ENCODE data around the gene CTSD.

The CTSD gene

GRCh38 chr11:1738380-1738779, 25.3 kb downstream of the CTSD start:
- Histone ChIP-seq H3K4me3 (ENCODE audit: insufficient read depth, low read length, poor library complexity, severe bottlenecking) (no peak overlapping the region), H3K36me3 (ENCODE audit: low read length) (no peaks in the 10 kb centered on the region), H4K20me1 (ENCODE audit: low read depth, low read length) (no peaks in the 10 kb centered on the region), H3K79me2 (ENCODE audit: insufficient read depth, low read length) (no peaks in the 10 kb centered on the region), H3K4me2 (ENCODE audit: low read depth, low read length, poor library complexity, severe bottlenecking) (no peak overlapping the region), H2AFZ (ENCODE audit: low read depth, low read length, severe bottlenecking) (no peak overlapping the region), H3K27me3 (ENCODE audit: low read length) (no peaks in the 10 kb centered on the region), H3K9me2 (replicated peaks; ENCODE audit: insufficient read depth, low read length) (no peaks in the 10 kb centered on the region), H3K9me3 (ENCODE audit: insufficient read depth, low read length) (peaks cover 16% of the 10 kb centered on the region; the same call in 1 of the 2 replicates), H3K9ac (ENCODE audit: low read length) (no peak overlapping the region), H3F3A (ENCODE audit: insufficient read depth) (no peaks in the 10 kb centered on the region), H3K27ac (ENCODE audit: low read depth, low read length) (no peak overlapping the region)
- TF ChIP-seq EZH2phosphoT487 (conservative IDR thresholded peaks at IDR 0.05; ENCODE audit: low read length) (no peak), CTCF (IDR thresholded peaks at IDR 0.05; ENCODE audit: insufficient read depth, low read length, poor library complexity, severe bottlenecking) (no peak)

GRCh38 chr11:1737080-1737757, 26.5 kb downstream of the CTSD start:
- no peaks in the 10 kb centered on the region for H3K9me2 ChIP-seq (replicated peaks; ENCODE audit: insufficient read depth, low read length)
- H3K27ac ChIP-seq (ENCODE audit: low read depth, low read length): no peak overlapping the region
- H2AFZ ChIP-seq (ENCODE audit: low read depth, low read length, severe bottlenecking): no peak overlapping the region
- H3K9ac ChIP-seq (ENCODE audit: low read length): no peak overlapping the region
- no peaks in the 10 kb centered on the region for H4K20me1 ChIP-seq (ENCODE audit: low read depth, low read length)
- no peak for TF ChIP-seq EZH2phosphoT487 (conservative IDR thresholded peaks at IDR 0.05; ENCODE audit: low read length)
- no peak for TF ChIP-seq CTCF (IDR thresholded peaks at IDR 0.05; ENCODE audit: insufficient read depth, low read length, poor library complexity, severe bottlenecking)
- H3K4me2 ChIP-seq (ENCODE audit: low read depth, low read length, poor library complexity, severe bottlenecking): no peak overlapping the region
- H3K9me3 ChIP-seq (ENCODE audit: insufficient read depth, low read length): peaks cover 16% of the 10 kb centered on the region; the same call in 1 of the 2 replicates
- H3K27me3 ChIP-seq (ENCODE audit: low read length): no peaks in the 10 kb centered on the region
- no peaks in the 10 kb centered on the region for H3F3A ChIP-seq (ENCODE audit: insufficient read depth)
- no peaks in the 10 kb centered on the region for H3K79me2 ChIP-seq (ENCODE audit: insufficient read depth, low read length)
- H3K36me3 ChIP-seq (ENCODE audit: low read length): no peaks in the 10 kb centered on the region
- H3K4me3 ChIP-seq (ENCODE audit: insufficient read depth, low read length, poor library complexity, severe bottlenecking): no peak overlapping the region

GRCh38 chr11:1736447-1736992, 27.2 kb downstream of the CTSD start:
- H3K27ac ChIP-seq (ENCODE audit: low read depth, low read length): no peak overlapping the region
- H3K9me2 ChIP-seq (replicated peaks; ENCODE audit: insufficient read depth, low read length): no peaks in the 10 kb centered on the region
- H3K36me3 ChIP-seq (ENCODE audit: low read length): no peaks in the 10 kb centered on the region
- no peak overlapping the region for H3K4me3 ChIP-seq (ENCODE audit: insufficient read depth, low read length, poor library complexity, severe bottlenecking)
- H3F3A ChIP-seq (ENCODE audit: insufficient read depth): no peaks in the 10 kb centered on the region
- no peak for TF ChIP-seq EZH2phosphoT487 (conservative IDR thresholded peaks at IDR 0.05; ENCODE audit: low read length)
- no peak for TF ChIP-seq CTCF (IDR thresholded peaks at IDR 0.05; ENCODE audit: insufficient read depth, low read length, poor library complexity, severe bottlenecking)
- no peak overlapping the region for H2AFZ ChIP-seq (ENCODE audit: low read depth, low read length, severe bottlenecking)
- H3K9me3 ChIP-seq (ENCODE audit: insufficient read depth, low read length): peaks cover 16% of the 10 kb centered on the region; the same call in 1 of the 2 replicates
- no peak overlapping the region for H3K9ac ChIP-seq (ENCODE audit: low read length)
- H3K79me2 ChIP-seq (ENCODE audit: insufficient read depth, low read length): no peaks in the 10 kb centered on the region
- H3K27me3 ChIP-seq (ENCODE audit: low read length): no peaks in the 10 kb centered on the region
- H4K20me1 ChIP-seq (ENCODE audit: low read depth, low read length): no peaks in the 10 kb centered on the region
- no peak overlapping the region for H3K4me2 ChIP-seq (ENCODE audit: low read depth, low read length, poor library complexity, severe bottlenecking)
